ENCODE data around the gene CD40LG.
A peak's percentile ranks its signal among the peaks of the same experiment; 100 is the strongest.

CD40LG gene

GRCh38 chrX:136630881-136631280 is 17.1 kb upstream of the CD40LG start:
- H3K4me3 ChIP-seq (ENCODE audit: low read depth, low read length) = no peak overlapping the region
- no peak for DNase-seq (ENCODE audit: low read depth)
- TF ChIP-seq CTCF (IDR thresholded peaks at IDR 0.05; ENCODE audit: low read depth, low read length) (no peak), MYC (IDR thresholded peaks at IDR 0.05; ENCODE audit: low read depth, low read length) (no peak), MAX (IDR thresholded peaks at IDR 0.05; ENCODE audit: low read depth, low read length) (no peak), POLR2A (IDR thresholded peaks at IDR 0.05; ENCODE audit: extremely low read depth, insufficient read length) (no peak)

GRCh38 chrX:136635235-136635634 is 12.7 kb upstream of the CD40LG start:
- no peak for TF ChIP-seq POLR2A (IDR thresholded peaks at IDR 0.05; ENCODE audit: extremely low read depth, insufficient read length)
- TF ChIP-seq CTCF (IDR thresholded peaks at IDR 0.05; ENCODE audit: low read depth, low read length) = no peak
- no peak for TF ChIP-seq MYC (IDR thresholded peaks at IDR 0.05; ENCODE audit: low read depth, low read length)
- no peak for TF ChIP-seq MAX (IDR thresholded peaks at IDR 0.05; ENCODE audit: low read depth, low read length)
- H3K4me3 ChIP-seq (ENCODE audit: low read depth, low read length) = no peak overlapping the region
- no peak for DNase-seq (ENCODE audit: low read depth)

GRCh38 chrX:136636121-136636520 is 11.8 kb upstream of the CD40LG start:
- TF ChIP-seq CTCF (IDR thresholded peaks at IDR 0.05; ENCODE audit: low read depth, low read length) = no peak
- no peak for TF ChIP-seq MYC (IDR thresholded peaks at IDR 0.05; ENCODE audit: low read depth, low read length)
- no peak for TF ChIP-seq MAX (IDR thresholded peaks at IDR 0.05; ENCODE audit: low read depth, low read length)
- TF ChIP-seq POLR2A (IDR thresholded peaks at IDR 0.05; ENCODE audit: extremely low read depth, insufficient read length) = no peak
- no peak for DNase-seq (ENCODE audit: low read depth)
- no peak overlapping the region for H3K4me3 ChIP-seq (ENCODE audit: low read depth, low read length)

- peak; percentile 63 for DNase-seq (ENCODE audit: low read depth)
- H3K4me3 ChIP-seq (ENCODE audit: low read depth, low read length) = no peak overlapping the region
- TF ChIP-seq POLR2A (IDR thresholded peaks at IDR 0.05; ENCODE audit: extremely low read depth, insufficient read length) (no peak), MYC (IDR thresholded peaks at IDR 0.05; ENCODE audit: low read depth, low read length) (no peak), MAX (IDR thresholded peaks at IDR 0.05; ENCODE audit: low read depth, low read length) (no peak), CTCF (IDR thresholded peaks at IDR 0.05; ENCODE audit: low read depth, low read length) (no peak)
These were observed 8.3 kb upstream of the CD40LG start for GRCh38 chrX:136639506-136640176.

- no peak for DNase-seq (ENCODE audit: low read depth)
- no peak for TF ChIP-seq MAX (IDR thresholded peaks at IDR 0.05; ENCODE audit: low read depth, low read length)
- TF ChIP-seq MYC (IDR thresholded peaks at IDR 0.05; ENCODE audit: low read depth, low read length) = no peak
- TF ChIP-seq CTCF (IDR thresholded peaks at IDR 0.05; ENCODE audit: low read depth, low read length) = no peak
- no peak for TF ChIP-seq POLR2A (IDR thresholded peaks at IDR 0.05; ENCODE audit: extremely low read depth, insufficient read length)
These were observed 4.7 kb upstream of the CD40LG start for GRCh38 chrX:136643243-136643642.

More at GRCh38 chrX:136643243-136643642, 4.7 kb upstream of the CD40LG start:
- no peak overlapping the region for H3K4me3 ChIP-seq (ENCODE audit: low read depth, low read length)
